Neuron (in vitro differentiated cells): Measurements from ENCODE around the gene ACACA.

Experiments
- H2AFZ ChIP-seq: one replicate; pipeline ENCODE4 v1.6.1; 2013; ENCODE audit warnings: low read depth, mild to moderate bottlenecking, inconsistent platforms, low read length, moderate library complexity
- H3K27me3 ChIP-seq: one replicate; pipeline ENCODE4 v1.6.1; 2013; ENCODE audit warnings: low read length; ENCODE audit not compliant: insufficient read depth
- H3K36me3 ChIP-seq: one replicate; pipeline ENCODE4 v1.6.1; 2013; ENCODE audit warnings: low read length; ENCODE audit not compliant: insufficient read depth
- H3K4me1 ChIP-seq: one replicate; pipeline ENCODE4 v1.6.1; 2013; ENCODE audit warnings: low read length; ENCODE audit not compliant: insufficient read depth
- H3K4me3 ChIP-seq: 2 replicates; pipeline ENCODE4 v1.5.1; 2013; ENCODE audit warnings: mild to moderate bottlenecking, low read length, moderate library complexity
- H3K9me3 ChIP-seq: one replicate; pipeline ENCODE4 v1.6.1; 2013; ENCODE audit warnings: low read length

Gene ACACA

DNA sequence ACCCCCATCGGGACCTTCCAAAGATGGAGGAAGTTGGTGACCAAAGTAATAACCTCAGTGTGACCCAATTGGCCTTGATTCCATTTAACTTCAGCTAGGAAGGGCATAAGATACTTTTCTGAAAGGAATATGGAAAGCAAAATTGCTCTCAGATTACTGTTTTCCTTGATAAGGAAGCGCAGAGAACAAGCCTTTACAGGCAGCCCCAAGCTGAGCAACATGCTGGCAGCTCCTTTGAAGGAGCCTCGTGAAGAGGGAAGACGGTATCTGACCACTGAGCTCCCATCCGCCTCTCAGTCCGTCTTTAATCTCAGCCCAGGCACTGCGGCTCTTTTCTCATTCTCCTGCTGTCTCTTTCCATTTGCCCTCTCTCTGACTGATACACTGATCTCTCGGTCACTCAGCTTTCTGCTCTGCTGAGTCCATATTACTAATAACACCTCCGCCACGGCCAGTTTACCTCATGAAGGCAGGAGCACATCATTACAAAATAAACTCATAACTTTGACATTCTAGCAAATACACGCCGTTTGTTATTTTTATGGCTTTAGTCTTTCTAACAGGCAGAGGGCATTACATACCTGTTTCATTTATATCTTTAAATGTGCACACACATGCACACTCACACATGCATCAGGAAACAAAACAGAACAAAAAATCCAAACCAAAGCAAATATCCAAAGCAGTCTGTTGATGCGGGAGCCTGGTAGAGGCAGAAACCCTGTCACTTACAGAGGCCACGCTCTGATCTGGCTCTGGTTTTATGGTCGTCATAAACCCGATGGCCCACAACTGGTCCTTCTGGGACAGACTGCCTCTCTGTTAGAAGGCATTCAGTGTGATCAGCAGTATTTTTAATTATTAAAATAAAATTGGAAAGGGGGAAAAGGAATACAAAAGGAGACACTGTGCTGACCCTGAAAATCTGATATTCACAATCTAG, 274.7 kb downstream of the ACACA start:
- Histone ChIP-seq H3K27me3 (no peaks in the 10 kb centered on the region), H3K36me3 (peaks cover 21% of the 10 kb centered on the region), H2AFZ (no peak overlapping the region), H3K9me3 (no peaks in the 10 kb centered on the region), H3K4me3 (no peak overlapping the region), H3K4me1 (peaks cover 26% of the 10 kb centered on the region)

DNA sequence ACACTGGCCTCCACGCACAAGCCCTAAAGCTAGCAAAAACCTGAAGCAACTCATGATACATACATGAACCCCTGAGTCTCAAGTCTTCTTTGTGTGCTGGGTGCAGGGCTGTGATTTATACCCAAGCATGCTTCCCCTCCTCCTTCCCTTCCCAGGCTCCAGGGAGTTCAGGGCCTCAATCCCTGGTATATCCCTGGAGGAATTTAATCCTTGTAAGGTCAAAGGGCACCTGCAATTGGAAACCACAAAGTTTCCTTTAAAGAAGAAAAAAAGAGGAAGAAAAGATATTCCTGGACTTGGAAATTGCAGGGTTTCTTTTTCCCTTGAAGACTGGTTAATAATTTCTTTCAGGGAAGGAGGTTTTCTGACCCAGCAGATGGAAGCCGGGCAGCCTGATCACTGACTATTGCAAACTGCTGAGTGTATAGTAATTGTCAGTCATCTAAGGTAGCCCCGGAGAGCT, 275.6 kb downstream of the ACACA start:
- no peak overlapping the region for H2AFZ ChIP-seq
- H3K4me3 ChIP-seq: no peak overlapping the region
- H3K9me3 ChIP-seq: no peaks in the 10 kb centered on the region
- H3K36me3 ChIP-seq: peaks cover 28% of the 10 kb centered on the region
- H3K4me1 ChIP-seq: peaks cover 26% of the 10 kb centered on the region
- no peaks in the 10 kb centered on the region for H3K27me3 ChIP-seq

DNA sequence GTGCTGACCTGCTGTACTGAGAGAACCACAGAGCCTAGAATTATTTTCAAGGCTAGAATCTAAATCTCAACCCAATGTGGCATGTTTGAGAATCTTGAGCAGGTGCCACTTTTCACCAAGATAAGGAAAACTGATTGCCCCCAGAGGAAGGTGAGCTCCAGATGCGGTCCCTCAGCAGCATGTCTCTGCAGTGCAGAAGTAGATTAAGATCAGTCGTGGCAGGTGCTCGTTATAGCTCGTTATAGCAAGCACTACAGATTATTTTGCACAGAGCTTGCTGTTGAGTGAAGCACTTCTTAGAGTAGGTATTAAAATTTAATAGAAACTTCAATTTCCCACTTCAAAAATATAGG, 281.8 kb downstream of the ACACA start:
- Histone ChIP-seq H3K36me3 (peaks cover 56% of the 10 kb centered on the region), H2AFZ (no peak overlapping the region), H3K27me3 (no peaks in the 10 kb centered on the region), H3K4me1 (peaks cover 13% of the 10 kb centered on the region), H3K9me3 (no peaks in the 10 kb centered on the region), H3K4me3 (no peak overlapping the region)

DNA sequence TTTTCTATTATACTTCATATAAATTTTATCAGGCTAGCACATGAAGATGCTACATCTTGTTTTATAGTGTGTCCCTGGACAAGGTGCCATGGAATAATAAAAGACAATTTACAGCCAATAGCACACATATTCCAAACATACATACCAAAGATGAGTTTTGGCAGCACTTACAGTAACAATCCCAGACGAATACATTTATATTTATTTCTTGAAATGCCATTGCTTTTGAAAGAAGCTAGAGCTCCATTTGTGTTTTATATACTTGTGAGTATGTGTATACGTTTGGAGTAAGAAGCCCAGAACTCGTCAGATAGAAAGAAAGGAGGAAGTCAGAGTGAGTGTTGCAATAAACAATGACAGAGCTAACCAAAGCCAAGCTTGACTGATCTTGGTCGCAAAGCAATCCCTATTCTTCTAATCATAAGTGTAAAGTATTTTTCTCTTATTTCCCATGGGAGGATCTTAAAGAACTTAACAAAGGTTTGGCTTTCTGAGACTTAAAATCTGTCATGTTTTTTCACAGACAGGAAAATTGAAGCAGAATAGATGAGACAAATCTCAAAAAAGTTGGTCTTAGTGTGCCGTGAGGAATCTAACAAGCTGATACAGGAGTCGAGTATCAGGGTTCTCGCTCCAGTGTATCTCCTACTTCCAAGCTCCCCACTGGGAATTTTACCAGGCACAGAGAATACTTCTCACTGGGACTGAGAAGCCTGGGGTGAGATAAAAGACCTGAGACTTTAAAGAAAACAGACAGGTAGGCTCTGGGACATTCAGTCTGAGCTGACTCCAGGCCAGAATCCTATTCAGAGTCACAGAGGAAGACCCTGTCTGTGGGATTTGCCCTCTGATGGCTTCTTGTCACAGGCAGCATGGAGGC, 282.5 kb downstream of the ACACA start:
- no peaks in the 10 kb centered on the region for H3K9me3 ChIP-seq
- H3K4me1 ChIP-seq: peaks cover 13% of the 10 kb centered on the region
- peaks cover 54% of the 10 kb centered on the region for H3K36me3 ChIP-seq
- H2AFZ ChIP-seq: no peak overlapping the region
- no peaks in the 10 kb centered on the region for H3K27me3 ChIP-seq
- no peak overlapping the region for H3K4me3 ChIP-seq

DNA sequence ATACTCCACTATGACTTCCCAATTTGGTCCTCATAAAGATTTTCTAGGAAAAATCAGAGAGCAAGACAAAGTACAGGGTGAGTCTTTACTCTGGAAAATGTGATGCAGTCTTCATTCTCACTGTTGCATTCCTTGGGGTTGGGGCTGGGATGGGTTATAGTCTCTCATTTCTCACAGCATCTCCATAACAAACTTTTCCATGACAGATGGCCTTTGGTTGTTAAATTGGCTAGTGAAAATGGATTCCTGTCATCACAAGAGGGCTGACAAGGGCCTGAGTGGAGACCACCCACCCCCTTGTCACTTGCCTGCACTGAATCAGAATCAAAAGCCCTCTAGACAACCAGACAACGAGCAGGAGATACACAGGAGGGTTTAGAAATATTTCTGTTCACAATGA, 283.2 kb downstream of the ACACA start:
- Histone ChIP-seq H3K9me3 (no peaks in the 10 kb centered on the region), H3K4me1 (peaks cover 13% of the 10 kb centered on the region), H3K27me3 (no peaks in the 10 kb centered on the region), H3K36me3 (peaks cover 47% of the 10 kb centered on the region), H3K4me3 (no peak overlapping the region), H2AFZ (no peak overlapping the region)

DNA sequence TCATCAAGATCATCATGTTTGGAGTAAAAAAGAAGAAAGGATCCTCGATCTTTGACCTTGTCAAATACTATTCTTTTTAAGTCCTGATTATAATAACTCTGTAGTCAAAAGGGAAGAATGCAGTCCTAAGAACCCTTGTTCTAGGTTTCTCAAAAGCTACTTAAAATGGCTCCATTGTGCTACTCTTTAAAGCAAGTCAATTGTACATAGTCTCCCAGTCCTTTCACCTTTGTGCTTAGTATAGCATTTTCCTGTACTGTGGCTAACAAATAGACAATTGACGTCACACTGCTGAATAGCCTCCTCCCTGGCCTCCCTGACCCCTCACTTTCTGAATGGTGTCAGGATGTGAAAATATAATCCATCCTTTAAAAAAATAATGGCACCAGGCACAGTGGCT, 285.0 kb downstream of the ACACA start:
- Histone ChIP-seq H3K4me1 (peaks cover 13% of the 10 kb centered on the region), H2AFZ (no peak overlapping the region), H3K27me3 (no peaks in the 10 kb centered on the region), H3K4me3 (no peak overlapping the region), H3K36me3 (peaks cover 45% of the 10 kb centered on the region), H3K9me3 (no peaks in the 10 kb centered on the region)

DNA sequence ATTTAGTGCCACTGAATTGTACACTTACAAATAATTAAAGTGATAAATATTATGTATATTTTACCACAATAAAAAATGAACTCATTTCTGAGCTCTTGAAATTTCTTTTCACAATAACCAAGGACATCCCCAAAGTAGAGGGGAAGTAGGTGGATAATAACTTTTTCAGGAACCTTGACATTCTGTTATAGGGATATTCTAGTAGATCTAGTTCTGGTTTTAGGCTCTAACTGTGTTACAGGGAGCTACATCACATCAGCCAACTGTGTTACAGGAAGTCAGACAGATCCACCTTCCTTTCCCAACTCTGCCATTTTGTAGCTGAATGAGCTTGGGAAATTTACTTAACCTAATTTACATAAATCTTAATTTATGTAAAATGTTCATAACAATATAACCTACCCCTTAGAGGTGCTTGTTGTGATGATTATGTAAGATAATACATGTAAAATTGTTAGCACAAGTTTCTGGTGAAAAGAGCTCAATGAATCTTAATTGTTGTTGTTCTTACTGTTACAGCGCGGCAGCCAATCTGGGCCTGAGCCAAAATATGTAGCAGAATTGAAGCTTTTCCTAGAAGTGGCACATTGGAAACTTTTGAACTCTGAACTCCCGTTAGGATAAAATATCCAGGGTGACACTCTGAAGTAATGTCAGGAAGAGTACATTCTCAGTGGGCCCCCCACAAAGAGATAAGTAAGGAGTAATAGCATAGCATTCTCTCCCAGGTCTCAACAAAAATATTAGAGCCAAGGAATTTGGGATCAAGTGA, 288.1 kb downstream of the ACACA start:
- H3K27me3 ChIP-seq: no peaks in the 10 kb centered on the region
- no peak overlapping the region for H3K4me3 ChIP-seq
- peaks cover 39% of the 10 kb centered on the region for H3K36me3 ChIP-seq
- H3K9me3 ChIP-seq: no peaks in the 10 kb centered on the region
- H2AFZ ChIP-seq: no peak overlapping the region
- H3K4me1 ChIP-seq: peaks cover 6% of the 10 kb centered on the region

DNA sequence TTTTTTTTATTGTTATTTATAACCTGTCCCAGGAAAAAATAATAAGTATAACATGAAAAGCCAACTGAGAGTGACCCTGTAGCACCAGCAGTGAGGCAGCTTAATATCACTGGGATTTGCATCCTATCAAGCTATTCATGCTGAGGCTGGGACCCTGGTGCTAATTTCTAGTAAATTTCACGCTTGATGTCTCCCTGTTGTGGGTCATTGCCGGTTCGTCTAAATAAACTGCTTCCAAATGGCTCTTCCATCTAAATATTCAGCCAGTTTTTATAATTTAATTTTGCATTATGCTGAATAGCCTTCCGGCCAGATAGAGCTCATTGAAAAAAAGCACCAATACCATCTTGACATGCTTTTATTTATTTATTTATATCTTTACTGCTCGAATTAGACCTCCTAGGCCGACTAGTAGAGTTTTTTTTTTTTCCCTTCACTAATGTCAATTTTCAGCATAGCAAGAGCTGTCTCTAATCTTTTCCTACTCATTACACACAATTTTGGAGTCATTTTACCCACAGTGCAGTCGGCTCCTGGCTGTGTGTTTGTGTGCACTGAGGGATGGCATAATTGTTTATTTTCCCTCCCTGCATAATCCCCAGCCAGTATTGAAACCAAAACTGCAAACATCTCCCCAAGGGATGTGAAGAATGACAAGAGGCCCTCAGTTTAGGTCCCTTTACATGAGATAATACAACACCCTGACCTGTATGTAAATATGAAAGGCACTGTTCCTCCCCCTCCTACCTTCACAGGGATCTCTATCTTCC, 289.1 kb downstream of the ACACA start:
- H3K36me3 ChIP-seq: peaks cover 44% of the 10 kb centered on the region
- H3K4me3 ChIP-seq: no peak overlapping the region
- H3K4me1 ChIP-seq: peaks cover 2% of the 10 kb centered on the region
- H3K27me3 ChIP-seq: no peaks in the 10 kb centered on the region
- H3K9me3 ChIP-seq: no peaks in the 10 kb centered on the region
- H2AFZ ChIP-seq: no peak overlapping the region

DNA sequence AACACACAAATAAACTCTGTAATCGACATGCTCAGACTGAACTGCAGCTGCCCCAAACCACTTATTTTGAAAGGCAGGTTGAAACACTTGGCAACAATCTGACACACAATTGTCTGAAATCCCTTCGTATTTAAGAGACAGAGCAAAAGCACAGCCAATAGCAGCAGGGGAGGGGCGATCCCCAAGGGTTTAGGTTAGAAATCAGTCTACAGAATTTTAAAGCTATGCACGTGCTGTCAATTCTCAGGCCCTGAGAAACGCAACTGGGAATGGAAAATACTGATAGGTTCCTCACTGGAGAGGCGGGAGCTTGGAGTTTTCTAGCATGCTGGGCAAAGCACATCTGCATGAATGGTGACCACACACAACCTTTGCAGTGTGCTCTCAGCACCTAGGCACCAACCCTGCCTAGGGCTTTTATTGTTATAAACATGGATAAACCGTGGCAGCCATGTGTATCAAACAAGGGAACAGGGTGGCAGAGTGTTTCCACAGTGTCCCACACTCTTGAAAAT, 289.9 kb downstream of the ACACA start:
- Histone ChIP-seq H3K9me3 (no peaks in the 10 kb centered on the region), H3K36me3 (peaks cover 41% of the 10 kb centered on the region), H3K27me3 (no peaks in the 10 kb centered on the region), H3K4me1 (no peaks in the 10 kb centered on the region), H2AFZ (no peak overlapping the region), H3K4me3 (no peak overlapping the region)

DNA sequence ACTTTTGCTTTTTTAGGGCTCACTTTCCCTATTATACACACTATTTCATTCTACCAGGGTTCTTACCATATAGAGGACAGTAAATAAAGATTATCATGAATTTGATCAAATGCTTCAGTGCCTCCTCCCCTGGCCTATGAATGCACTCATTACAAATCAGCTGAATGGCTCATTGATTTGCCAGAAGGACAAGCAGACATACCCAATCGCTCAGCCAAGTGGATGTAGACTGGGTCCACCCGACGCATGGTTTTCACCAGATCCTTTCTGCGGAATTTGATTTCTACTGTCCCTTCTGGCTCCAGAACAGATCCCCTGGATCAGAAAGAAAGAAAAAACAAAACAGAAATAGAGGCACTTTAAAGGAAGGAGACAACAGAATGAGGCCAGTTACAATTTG, 295.3 kb downstream of the ACACA start:
- H3K36me3 ChIP-seq: peaks cover 56% of the 10 kb centered on the region
- no peaks in the 10 kb centered on the region for H3K27me3 ChIP-seq
- H3K9me3 ChIP-seq: no peaks in the 10 kb centered on the region
- no peak overlapping the region for H2AFZ ChIP-seq
- peaks cover 9% of the 10 kb centered on the region for H3K4me1 ChIP-seq
- no peak overlapping the region for H3K4me3 ChIP-seq

DNA sequence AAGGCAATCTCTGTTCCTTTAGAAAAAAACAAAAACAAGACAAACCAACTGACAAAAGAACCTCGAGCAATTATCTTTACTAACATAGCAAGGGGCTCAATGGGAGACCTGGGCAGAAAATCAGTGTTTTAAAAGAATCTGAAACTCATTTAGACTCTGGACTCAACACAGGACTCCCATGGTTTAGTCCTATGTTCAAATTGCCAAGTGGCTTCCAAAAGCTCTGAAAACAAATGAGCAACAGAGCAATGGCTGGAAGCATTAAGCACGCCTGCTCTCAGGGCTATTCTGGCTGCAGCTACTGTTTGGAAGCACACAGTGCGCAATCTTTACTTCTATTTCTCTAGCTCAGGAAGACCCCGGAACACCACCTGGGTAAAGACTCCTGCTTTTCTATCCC, 295.9 kb downstream of the ACACA start:
- H2AFZ ChIP-seq: no peak overlapping the region
- no peaks in the 10 kb centered on the region for H3K27me3 ChIP-seq
- H3K9me3 ChIP-seq: no peaks in the 10 kb centered on the region
- no peak overlapping the region for H3K4me3 ChIP-seq
- H3K36me3 ChIP-seq: peaks cover 52% of the 10 kb centered on the region
- H3K4me1 ChIP-seq: peaks cover 14% of the 10 kb centered on the region
